MG63 (cell line): ENCODE data around the gene CCDC169. TPM values are rescaled to one million over a fixed set of nuclear protein-coding genes. Genes with fewer than 3 reads are reported as not detected.

Experiments used
- DNase-seq: peaks from one replicate; pipeline ENCODE4 v3.0.0-alpha.2; 2020
- H3K27me3 ChIP-seq: fragments of 250-450 bp; sonication (Bioruptor Pico); 2 replicates; pipeline ENCODE4 v1.5.1; 2020; ENCODE audit warnings: mild to moderate bottlenecking, moderate library complexity
- H3K36me3 ChIP-seq: fragments of 250-450 bp; sonication (Bioruptor Pico); 2 replicates; pipeline ENCODE4 v1.5.1; 2020; ENCODE audit warnings: mild to moderate bottlenecking, moderate library complexity
- H3K4me3 ChIP-seq: fragments of 250-450 bp; sonication (Bioruptor Pico); 2 replicates; pipeline ENCODE4 v1.5.1; 2020; ENCODE audit warnings: mild to moderate bottlenecking, moderate library complexity
- H3K9me3 ChIP-seq: fragments of 250-450 bp; sonication (Bioruptor Pico); 2 replicates; pipeline ENCODE4 v1.5.1; 2020; ENCODE audit warnings: mild to moderate bottlenecking, moderate library complexity
- total RNA-seq: library from RNA; depleted of rRNA; stranded (reverse); fragments of >200 nt; shearing (Covaris generic); gene quantifications from 2 replicates; pipeline ENCODE4 v1.2.3, GENCODE V29; 2014; ENCODE audit warnings: low replicate concordance; rRNA removed

Gene CCDC169
- total RNA-seq, 1 experiment from 2014 or later = 0.07 TPM

- DNase-seq = no peak
- no peaks in the 10 kb centered on the region for H3K9me3 ChIP-seq
- H3K36me3 ChIP-seq = no peaks in the 10 kb centered on the region
- H3K27me3 ChIP-seq = no peaks in the 10 kb centered on the region
- no peak overlapping the region for H3K4me3 ChIP-seq
Measured at GRCh38 chr13:36212789-36213188, 84.8 kb downstream of the CCDC169 start.

GRCh38 chr13:36211567-36211966, 86.0 kb downstream of the CCDC169 start:
- Histone ChIP-seq H3K27me3 (no peaks in the 10 kb centered on the region), H3K9me3 (no peaks in the 10 kb centered on the region), H3K36me3 (no peaks in the 10 kb centered on the region), H3K4me3 (no peak overlapping the region)
- DNase-seq = no peak

GRCh38 chr13:36210738-36211137, 86.9 kb downstream of the CCDC169 start:
- no peak for DNase-seq
- no peaks in the 10 kb centered on the region for H3K36me3 ChIP-seq
- H3K27me3 ChIP-seq = no peaks in the 10 kb centered on the region; the same call in 1 of the 2 replicates
- H3K9me3 ChIP-seq = no peaks in the 10 kb centered on the region
- H3K4me3 ChIP-seq = no peak overlapping the region

- H3K4me3 ChIP-seq = no peak overlapping the region
- H3K9me3 ChIP-seq = no peaks in the 10 kb centered on the region
- H3K27me3 ChIP-seq = peaks cover 3% of the 10 kb centered on the region
- DNase-seq = no peak
- H3K36me3 ChIP-seq = no peaks in the 10 kb centered on the region
Measured at GRCh38 chr13:36207672-36208071, 89.9 kb downstream of the CCDC169 start.

GRCh38 chr13:36193151-36193855, 104.3 kb downstream of the CCDC169 start:
- Histone ChIP-seq H3K36me3 (no peaks in the 10 kb centered on the region), H3K4me3 (no peak overlapping the region), H3K27me3 (no peaks in the 10 kb centered on the region; the same call in 1 of the 2 replicates), H3K9me3 (no peaks in the 10 kb centered on the region)
- no peak for DNase-seq

GRCh38 chr13:36192166-36192565, 105.4 kb downstream of the CCDC169 start:
- Histone ChIP-seq H3K36me3 (no peaks in the 10 kb centered on the region), H3K27me3 (no peaks in the 10 kb centered on the region), H3K9me3 (no peaks in the 10 kb centered on the region), H3K4me3 (no peak overlapping the region)
- no peak for DNase-seq

- H3K9me3 ChIP-seq = no peaks in the 10 kb centered on the region
- DNase-seq = no peak
- no peaks in the 10 kb centered on the region for H3K36me3 ChIP-seq
- H3K27me3 ChIP-seq = no peaks in the 10 kb centered on the region
- no peak overlapping the region for H3K4me3 ChIP-seq
Measured at GRCh38 chr13:36190771-36191170, 106.8 kb downstream of the CCDC169 start.

GRCh38 chr13:36188441-36188840, 109.2 kb downstream of the CCDC169 start:
- Histone ChIP-seq H3K4me3 (no peak overlapping the region), H3K9me3 (no peaks in the 10 kb centered on the region), H3K27me3 (no peaks in the 10 kb centered on the region), H3K36me3 (no peaks in the 10 kb centered on the region)
- DNase-seq = no peak

GRCh38 chr13:36183901-36184300, 113.7 kb downstream of the CCDC169 start:
- no peaks in the 10 kb centered on the region for H3K9me3 ChIP-seq
- H3K4me3 ChIP-seq = no peak overlapping the region
- H3K27me3 ChIP-seq = no peaks in the 10 kb centered on the region
- H3K36me3 ChIP-seq = no peaks in the 10 kb centered on the region
- no peak for DNase-seq

Other genes starting within 250 kb of the CCDC169 start
- gene DCLK1, start 166.4 kb downstream of the CCDC169 start, total RNA-seq = 5.5 and 7.0 TPM in 2 replicates
- gene SOHLH2, start 83.3 kb downstream of the CCDC169 start, total RNA-seq = 0.47 TPM in 1 of 2 replicates, not detected in the other
- gene SPART, start 48.6 kb upstream of the CCDC169 start, total RNA-seq = 68.0 and 158 TPM in 2 replicates
- 0.49 and 0.59 TPM in 2 replicates for gene CCNA1, start 134.7 kb upstream of the CCDC169 start, total RNA-seq